ENCODE measurements around the gene MAGI2. TPM values are rescaled to one million over a fixed set of nuclear protein-coding genes. Genes with fewer than 3 reads are reported as not detected.
"Not testable (repeated sequence)": the region's sequence is repeated elsewhere in the genome, so short reads cannot be mapped to it uniquely, and the experiment has no call there.

Gene MAGI2
- total RNA-seq, 1 experiment from 2014 or later = 2.0 TPM

GRCh38 chr7:78985509-78985908, 468.0 kb downstream of the MAGI2 start:
- peak; percentile 50 for DNase-seq (ENCODE audit: low read depth, low spot score)
- in situ Hi-C loops (cut with HindIII; ENCODE audit: low pct_unique_long_range_greater_than_20kb, low sequenced_read_pairs) = no loop called here

- no peak for DNase-seq (ENCODE audit: low read depth, low spot score)
- in situ Hi-C loops (cut with HindIII; ENCODE audit: low pct_unique_long_range_greater_than_20kb, low sequenced_read_pairs) = no loop called here
Observed at GRCh38 chr7:78983483-78983882, 470.0 kb downstream of the MAGI2 start.

- DNase-seq (ENCODE audit: low read depth, low spot score) = no peak
- in situ Hi-C loops (cut with HindIII; ENCODE audit: low pct_unique_long_range_greater_than_20kb, low sequenced_read_pairs) = no loop called here
Observed at GRCh38 chr7:78970440-78970916, 483.0 kb downstream of the MAGI2 start.

- DNase-seq (ENCODE audit: low read depth, low spot score) = no peak
- in situ Hi-C loops (cut with HindIII; ENCODE audit: low pct_unique_long_range_greater_than_20kb, low sequenced_read_pairs) = no loop called here
Observed at GRCh38 chr7:78968951-78969350, 484.5 kb downstream of the MAGI2 start.

- in situ Hi-C loops (cut with HindIII; ENCODE audit: low pct_unique_long_range_greater_than_20kb, low sequenced_read_pairs); DNase-seq (ENCODE audit: low read depth, low spot score): not testable (repeated sequence)
Observed at GRCh38 chr7:78967561-78967960, 485.9 kb downstream of the MAGI2 start.

GRCh38 chr7:78967046-78967445, 486.4 kb downstream of the MAGI2 start:
- in situ Hi-C loops (cut with HindIII; ENCODE audit: low pct_unique_long_range_greater_than_20kb, low sequenced_read_pairs) = no loop called here
- no peak for DNase-seq (ENCODE audit: low read depth, low spot score)

- in situ Hi-C loops (cut with HindIII; ENCODE audit: low pct_unique_long_range_greater_than_20kb, low sequenced_read_pairs) = no loop called here
- DNase-seq (ENCODE audit: low read depth, low spot score) = no peak
Observed at GRCh38 chr7:78959477-78959876, 494.0 kb downstream of the MAGI2 start.

- no peak for DNase-seq (ENCODE audit: low read depth, low spot score)
- in situ Hi-C loops (cut with HindIII; ENCODE audit: low pct_unique_long_range_greater_than_20kb, low sequenced_read_pairs) = no loop called here
Observed at GRCh38 chr7:78955329-78955728, 498.1 kb downstream of the MAGI2 start.

GRCh38 chr7:78953726-78954363, 499.6 kb downstream of the MAGI2 start:
- DNase-seq (ENCODE audit: low read depth, low spot score) = no peak
- in situ Hi-C loops (cut with HindIII; ENCODE audit: low pct_unique_long_range_greater_than_20kb, low sequenced_read_pairs) = no loop called here

GRCh38 chr7:78953090-78953489, 500.4 kb downstream of the MAGI2 start:
- in situ Hi-C loops (cut with HindIII; ENCODE audit: low pct_unique_long_range_greater_than_20kb, low sequenced_read_pairs) = no loop called here
- no peak for DNase-seq (ENCODE audit: low read depth, low spot score)

- in situ Hi-C loops (cut with HindIII; ENCODE audit: low pct_unique_long_range_greater_than_20kb, low sequenced_read_pairs) = no loop called here
- DNase-seq (ENCODE audit: low read depth, low spot score) = no peak
Observed at GRCh38 chr7:78939669-78940068, 513.8 kb downstream of the MAGI2 start.

GRCh38 chr7:78924581-78924980, 528.9 kb downstream of the MAGI2 start:
- in situ Hi-C loops (cut with HindIII; ENCODE audit: low pct_unique_long_range_greater_than_20kb, low sequenced_read_pairs) = no loop called here
- DNase-seq (ENCODE audit: low read depth, low spot score) = peak; percentile 75

- in situ Hi-C loops (cut with HindIII; ENCODE audit: low pct_unique_long_range_greater_than_20kb, low sequenced_read_pairs) = no loop called here
Observed at GRCh38 chr7:78912781-78913180, 540.7 kb downstream of the MAGI2 start.

GRCh38 chr7:78906735-78907134, 546.7 kb downstream of the MAGI2 start:
- in situ Hi-C loops (cut with HindIII; ENCODE audit: low pct_unique_long_range_greater_than_20kb, low sequenced_read_pairs) = no loop called here
- no peak for DNase-seq (ENCODE audit: low read depth, low spot score)

More at GRCh38 chr7:78912781-78913180, 540.7 kb downstream of the MAGI2 start:
- DNase-seq (ENCODE audit: low read depth, low spot score) = no peak

GRCh38 chr7:78905436-78905835, 548.0 kb downstream of the MAGI2 start:
- in situ Hi-C loops (cut with HindIII; ENCODE audit: low pct_unique_long_range_greater_than_20kb, low sequenced_read_pairs) = no loop called here

GRCh38 chr7:78904983-78905382, 548.5 kb downstream of the MAGI2 start:
- in situ Hi-C loops (cut with HindIII; ENCODE audit: low pct_unique_long_range_greater_than_20kb, low sequenced_read_pairs) = no loop called here
- no peak for DNase-seq (ENCODE audit: low read depth, low spot score)

More at GRCh38 chr7:78905436-78905835, 548.0 kb downstream of the MAGI2 start:
- DNase-seq (ENCODE audit: low read depth, low spot score) = no peak

GRCh38 chr7:78901566-78901965, 551.9 kb downstream of the MAGI2 start:
- DNase-seq (ENCODE audit: low read depth, low spot score) = peak; percentile 80
- in situ Hi-C loops (cut with HindIII; ENCODE audit: low pct_unique_long_range_greater_than_20kb, low sequenced_read_pairs) = no loop called here

GRCh38 chr7:78900806-78901205, 552.7 kb downstream of the MAGI2 start:
- in situ Hi-C loops (cut with HindIII; ENCODE audit: low pct_unique_long_range_greater_than_20kb, low sequenced_read_pairs) = no loop called here
- DNase-seq (ENCODE audit: low read depth, low spot score) = no peak

- in situ Hi-C loops (cut with HindIII; ENCODE audit: low pct_unique_long_range_greater_than_20kb, low sequenced_read_pairs) = no loop called here
- DNase-seq (ENCODE audit: low read depth, low spot score) = no peak
Observed at GRCh38 chr7:78895393-78895792, 558.1 kb downstream of the MAGI2 start.

GRCh38 chr7:78879206-78879605, 574.3 kb downstream of the MAGI2 start:
- in situ Hi-C loops (cut with HindIII; ENCODE audit: low pct_unique_long_range_greater_than_20kb, low sequenced_read_pairs) = no loop called here
- no peak for DNase-seq (ENCODE audit: low read depth, low spot score)

Measured in SK-MEL-5 (cell line).